ENCODE results near the gene CACNA1D.

The CACNA1D gene

GRCh38 chr3:53809267-53809666 is 314.9 kb downstream of the CACNA1D start:
- no peak for DNase-seq (ENCODE audit: low spot score)

GRCh38 chr3:53809764-53810400 is 315.5 kb downstream of the CACNA1D start:
- no peak for DNase-seq (ENCODE audit: low spot score)

- DNase-seq (ENCODE audit: low spot score) = no peak
Observed at GRCh38 chr3:53811143-53811927, 316.9 kb downstream of the CACNA1D start.

- DNase-seq (ENCODE audit: low spot score) = no peak
Observed at GRCh38 chr3:53812434-53812833, 318.0 kb downstream of the CACNA1D start.

GRCh38 chr3:53813229-53813628 is 318.8 kb downstream of the CACNA1D start:
- no peak for DNase-seq (ENCODE audit: low spot score)

- DNase-seq (ENCODE audit: low spot score) = no peak
Observed at GRCh38 chr3:53813876-53814275, 319.5 kb downstream of the CACNA1D start.

GRCh38 chr3:53815067-53815466 is 320.7 kb downstream of the CACNA1D start:
- no peak for DNase-seq (ENCODE audit: low spot score)

GRCh38 chr3:53815651-53816050 is 321.2 kb downstream of the CACNA1D start:
- DNase-seq (ENCODE audit: low spot score) = no peak

- DNase-seq (ENCODE audit: low spot score) = no peak
Observed at GRCh38 chr3:53816425-53816824, 322.0 kb downstream of the CACNA1D start.

- no peak for DNase-seq (ENCODE audit: low spot score)
Observed at GRCh38 chr3:53817211-53817610, 322.8 kb downstream of the CACNA1D start.

GRCh38 chr3:53817809-53818208 is 323.4 kb downstream of the CACNA1D start:
- no peak for DNase-seq (ENCODE audit: low spot score)

- no peak for DNase-seq (ENCODE audit: low spot score)
Observed at GRCh38 chr3:53818221-53819162, 324.1 kb downstream of the CACNA1D start.

- DNase-seq (ENCODE audit: low spot score) = no peak
Observed at GRCh38 chr3:53819163-53819868, 324.9 kb downstream of the CACNA1D start.

GRCh38 chr3:53820084-53820483 is 325.7 kb downstream of the CACNA1D start:
- DNase-seq (ENCODE audit: low spot score) = no peak

GRCh38 chr3:53820756-53821580 is 326.6 kb downstream of the CACNA1D start:
- DNase-seq (ENCODE audit: low spot score) = no peak

GRCh38 chr3:53821631-53822121 is 327.3 kb downstream of the CACNA1D start:
- DNase-seq (ENCODE audit: low spot score) = peak; percentile 61

- DNase-seq (ENCODE audit: low spot score) = no peak
Observed at GRCh38 chr3:53822331-53822741, 327.9 kb downstream of the CACNA1D start.

- no peak for DNase-seq (ENCODE audit: low spot score)
Observed at GRCh38 chr3:53823026-53823955, 328.9 kb downstream of the CACNA1D start.

- no peak for DNase-seq (ENCODE audit: low spot score)
Observed at GRCh38 chr3:53823956-53824657, 329.7 kb downstream of the CACNA1D start.

Data from AG08396 (cell line).